Measurements from ENCODE around the gene PPT1.

DNA sequence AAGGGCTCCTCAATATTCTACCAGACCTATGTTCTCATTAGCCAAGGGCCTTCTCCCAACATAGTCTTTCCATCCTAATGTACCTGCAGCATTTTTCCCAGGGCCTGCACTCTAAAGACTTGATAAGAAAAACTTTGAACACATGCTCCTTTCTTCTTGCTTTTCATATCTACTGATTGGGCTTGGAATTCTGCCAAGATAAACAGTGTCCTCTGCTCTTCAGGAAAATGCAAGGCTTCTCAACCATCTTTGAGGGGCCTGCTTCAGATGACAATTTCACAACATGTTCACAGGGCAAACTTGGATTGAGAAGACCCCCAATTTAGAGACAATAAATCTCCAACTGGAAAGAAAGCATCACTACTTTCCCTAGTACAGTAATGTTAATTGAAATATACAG is 25.8 kb upstream of the PPT1 start:
- TF ChIP-seq POLR2AphosphoS5 (IDR thresholded peaks at IDR 0.05) (no peak), POLR2A (IDR thresholded peaks at IDR 0.05) (no peak)
- TF ChIP-seq, protein P1, sequence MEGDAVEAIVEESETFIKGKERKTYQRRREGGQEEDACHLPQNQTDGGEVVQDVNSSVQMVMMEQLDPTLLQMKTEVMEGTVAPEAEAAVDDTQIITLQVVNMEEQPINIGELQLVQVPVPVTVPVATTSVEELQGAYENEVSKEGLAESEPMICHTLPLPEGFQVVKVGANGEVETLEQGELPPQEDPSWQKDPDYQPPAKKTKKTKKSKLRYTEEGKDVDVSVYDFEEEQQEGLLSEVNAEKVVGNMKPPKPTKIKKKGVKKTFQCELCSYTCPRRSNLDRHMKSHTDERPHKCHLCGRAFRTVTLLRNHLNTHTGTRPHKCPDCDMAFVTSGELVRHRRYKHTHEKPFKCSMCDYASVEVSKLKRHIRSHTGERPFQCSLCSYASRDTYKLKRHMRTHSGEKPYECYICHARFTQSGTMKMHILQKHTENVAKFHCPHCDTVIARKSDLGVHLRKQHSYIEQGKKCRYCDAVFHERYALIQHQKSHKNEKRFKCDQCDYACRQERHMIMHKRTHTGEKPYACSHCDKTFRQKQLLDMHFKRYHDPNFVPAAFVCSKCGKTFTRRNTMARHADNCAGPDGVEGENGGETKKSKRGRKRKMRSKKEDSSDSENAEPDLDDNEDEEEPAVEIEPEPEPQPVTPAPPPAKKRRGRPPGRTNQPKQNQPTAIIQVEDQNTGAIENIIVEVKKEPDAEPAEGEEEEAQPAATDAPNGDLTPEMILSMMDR (IDR thresholded peaks at IDR 0.05) = no peak
